Measurements from ENCODE around the gene CYBA. TPM values are rescaled to one million over a fixed set of nuclear protein-coding genes. Genes with fewer than 3 reads are reported as not detected.

The CYBA gene
- total and polyA plus RNA-seq, 2 donors: 200 to 208 TPM

DNA sequence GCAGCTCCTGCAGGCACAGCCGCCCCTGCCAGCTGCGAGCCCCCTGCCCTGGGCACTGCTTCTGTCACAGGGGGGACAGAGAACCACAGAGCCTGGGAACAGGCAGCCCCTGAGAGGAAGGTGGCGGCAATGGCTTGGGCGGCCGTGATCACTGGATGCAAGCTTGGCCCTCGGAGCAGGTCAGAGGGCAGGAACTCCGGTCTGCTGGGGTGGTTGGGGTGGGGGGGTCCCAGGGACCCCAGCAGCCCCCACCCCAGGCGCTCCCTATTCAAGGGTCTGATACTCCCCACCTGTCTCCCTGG lies 1.9 kb upstream of the CYBA start:
- 98% methylated on average over 8 of the region's 8 CpGs for WGBS
- peaks cover 13 to 23% of the 10 kb centered on the region in 2 donors for H3K4me1 ChIP-seq (ENCODE audit: control insufficient read depth in 2 of 2, insufficient read depth in 2 of 2, low read length in 2 of 2)
- H3K36me3 ChIP-seq (ENCODE audit: control insufficient read depth in 2 of 2, insufficient read depth in 2 of 2, low read length in 1 of 2): peaks cover 18 to 25% of the 10 kb centered on the region in 2 donors
- no peak overlapping the region for H3K4me3 ChIP-seq (ENCODE audit: low read length in 2 of 2)
- no peak overlapping the region for H3K27ac ChIP-seq (ENCODE audit: low read depth in 1 of 2, low read length in 1 of 2)
- no peak for DNase-seq (ENCODE audit: low read depth in 6 of 9, low spot score in 9 of 9)
- no peaks in the 10 kb centered on the region for H3K27me3 ChIP-seq (ENCODE audit: control insufficient read depth in 2 of 2, insufficient read depth in 1 of 2, low read length in 1 of 2)
- H3K9me3 ChIP-seq (ENCODE audit: control insufficient read depth in 2 of 2, insufficient read depth in 1 of 2, low read length in 1 of 2): peaks cover 0 to 6% of the 10 kb centered on the region in 2 donors

DNA sequence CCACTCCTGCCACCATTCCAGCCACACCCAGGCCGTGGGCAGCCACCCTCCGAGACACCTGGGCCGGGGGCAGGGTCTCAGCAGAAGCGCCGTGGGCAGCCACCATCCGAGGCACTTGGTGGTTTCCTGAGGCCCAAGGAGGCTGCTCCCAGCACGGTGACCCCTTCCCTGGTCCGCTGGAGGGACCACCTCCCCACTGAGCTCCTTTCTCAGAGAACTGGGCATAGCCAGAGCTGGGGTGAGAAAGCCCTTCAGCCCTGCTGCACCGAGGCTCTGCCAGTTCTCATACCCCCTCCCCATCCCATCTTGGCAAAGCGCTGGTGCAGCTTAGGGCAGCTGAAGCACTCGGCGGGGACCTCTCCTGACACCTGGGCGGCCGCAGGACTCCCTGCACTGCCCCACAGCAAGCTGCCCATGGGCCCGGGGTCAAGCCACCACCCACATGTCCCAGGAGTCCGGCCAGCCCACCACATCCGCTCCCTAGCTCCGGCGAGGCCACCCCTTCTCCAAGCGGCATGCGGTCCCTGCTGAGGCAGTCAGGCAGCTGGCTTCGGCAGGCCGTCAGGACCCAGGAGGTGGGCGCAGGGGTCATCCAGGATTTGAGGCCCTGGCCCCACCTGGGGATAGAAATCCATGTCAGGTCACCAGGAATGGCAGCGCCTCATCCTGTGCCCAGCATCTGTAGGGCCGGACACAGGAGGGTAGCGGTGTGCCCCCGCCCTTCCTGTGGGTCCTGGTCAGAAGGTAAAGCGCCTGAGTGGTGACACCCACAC lies 1.3 kb upstream of the CYBA start:
- H3K36me3 ChIP-seq (ENCODE audit: control insufficient read depth in 2 of 2, insufficient read depth in 2 of 2, low read length in 1 of 2): peaks cover 16 to 29% of the 10 kb centered on the region in 2 donors
- no peak for DNase-seq (ENCODE audit: low read depth in 6 of 9, low spot score in 9 of 9)
- H3K27ac ChIP-seq (ENCODE audit: low read depth in 1 of 2, low read length in 1 of 2): peak overlapping the region in 1 of 2 donors; percentile 22
- peaks cover 13 to 23% of the 10 kb centered on the region in 2 donors for H3K4me1 ChIP-seq (ENCODE audit: control insufficient read depth in 2 of 2, insufficient read depth in 2 of 2, low read length in 2 of 2)
- peaks cover 0 to 6% of the 10 kb centered on the region in 2 donors for H3K9me3 ChIP-seq (ENCODE audit: control insufficient read depth in 2 of 2, insufficient read depth in 1 of 2, low read length in 1 of 2)
- WGBS: 89% methylated on average over 29 of the region's 29 CpGs
- H3K4me3 ChIP-seq (ENCODE audit: low read length in 2 of 2): no peak overlapping the region
- H3K27me3 ChIP-seq (ENCODE audit: control insufficient read depth in 2 of 2, insufficient read depth in 1 of 2, low read length in 1 of 2): no peaks in the 10 kb centered on the region

DNA sequence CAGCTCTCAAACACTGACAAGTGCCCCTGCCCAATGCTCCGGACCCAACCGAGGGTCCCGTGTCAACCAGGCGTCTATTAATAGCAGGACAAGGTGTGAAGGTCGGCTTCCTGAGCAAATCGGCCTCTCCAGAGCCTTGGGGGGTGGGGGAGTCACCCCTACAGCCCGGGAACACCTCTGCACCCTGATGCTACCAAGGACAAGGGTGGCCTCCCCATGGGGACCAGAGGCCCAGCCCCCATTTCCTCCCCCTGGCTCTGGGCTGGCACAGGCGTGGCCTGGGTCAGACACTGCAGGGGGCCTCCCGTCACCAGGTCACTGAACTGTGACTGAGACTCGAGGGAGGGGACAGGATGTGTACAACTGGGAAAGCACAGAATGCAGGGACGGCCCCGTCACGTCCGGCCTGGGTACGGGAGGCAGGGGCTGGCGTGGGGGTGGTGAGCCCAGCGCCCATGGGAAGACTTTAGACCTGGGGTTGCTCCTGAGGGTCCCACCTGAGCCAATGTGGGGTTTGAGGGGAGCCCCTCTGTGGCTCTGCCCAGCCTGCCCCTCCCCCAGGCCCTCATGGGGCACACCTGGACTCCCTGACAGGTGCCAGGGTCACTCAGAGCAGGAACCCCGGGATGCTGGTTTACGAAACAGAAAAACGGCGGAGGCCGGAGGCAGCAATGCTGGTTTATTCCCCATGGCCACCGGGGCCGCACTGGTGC lies 579 bp upstream of the CYBA start:
- DNase-seq (ENCODE audit: low read depth in 6 of 9, low spot score in 9 of 9): peak in 3 of 9 donors; percentile 28 to 60 (median 30)
- 50% methylated on average over 24 of the region's 24 CpGs for WGBS

DNA sequence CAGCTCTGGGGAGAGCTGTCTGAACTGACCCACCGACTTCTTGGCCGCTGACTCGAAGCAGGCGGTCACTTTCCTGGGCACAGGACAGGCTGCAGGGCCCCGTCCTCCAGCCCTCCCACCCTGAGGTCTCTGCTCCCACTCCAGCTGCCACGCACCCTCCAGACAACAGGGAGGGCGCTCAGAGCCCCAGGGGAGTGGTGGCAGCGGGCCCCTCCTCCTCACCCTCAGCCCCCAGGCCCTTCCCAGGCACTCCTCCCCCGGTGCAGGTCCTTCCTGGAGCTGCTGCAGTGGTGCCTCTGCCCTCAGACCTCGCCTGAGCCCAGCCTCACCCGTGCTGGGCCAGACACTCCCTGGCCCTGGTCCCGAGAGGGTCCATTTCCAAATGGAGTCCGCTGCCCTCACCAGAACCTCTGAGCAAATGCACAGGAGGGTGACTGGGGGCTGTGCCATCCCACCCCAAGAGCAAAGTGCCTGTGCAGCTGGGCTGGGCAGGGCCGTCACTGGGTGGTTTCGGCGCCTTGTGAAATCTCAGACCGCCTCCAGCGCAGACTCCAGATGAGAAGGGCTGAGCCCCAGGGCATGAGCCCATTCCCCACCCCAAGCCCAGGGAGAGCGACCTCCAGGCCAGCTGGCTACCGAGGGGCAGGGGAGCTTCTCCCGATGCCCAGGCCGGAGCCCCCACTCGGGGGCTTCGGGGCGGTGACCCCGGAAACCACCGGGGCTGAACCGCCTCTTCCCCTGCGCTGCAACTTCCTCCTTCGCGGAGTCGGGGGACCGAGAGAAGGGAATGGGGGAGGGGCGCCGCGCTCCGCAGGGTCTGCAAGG lies 717 bp downstream of the CYBA start:
- Histone ChIP-seq H3K27me3 (ENCODE audit: control insufficient read depth in 2 of 2, insufficient read depth in 1 of 2, low read length in 1 of 2) (no peaks in the 10 kb centered on the region), H3K36me3 (ENCODE audit: control insufficient read depth in 2 of 2, insufficient read depth in 2 of 2, low read length in 1 of 2) (peaks cover 17 to 36% of the 10 kb centered on the region in 2 donors), H3K4me1 (ENCODE audit: control insufficient read depth in 2 of 2, insufficient read depth in 2 of 2, low read length in 2 of 2) (peaks cover 13 to 23% of the 10 kb centered on the region in 2 donors), H3K27ac (ENCODE audit: low read depth in 1 of 2, low read length in 1 of 2) (peak overlapping the region; percentile 34 to 80), H3K9me3 (ENCODE audit: control insufficient read depth in 2 of 2, insufficient read depth in 1 of 2, low read length in 1 of 2) (peaks cover 0 to 6% of the 10 kb centered on the region in 2 donors), H3K4me3 (ENCODE audit: low read length in 2 of 2) (peak overlapping the region; percentile 63 to 85)
- WGBS: 10% methylated on average over 37 of the region's 37 CpGs
- peak in 5 of 9 donors; percentile 33 to 74 (median 38) for DNase-seq (ENCODE audit: low read depth in 6 of 9, low spot score in 9 of 9)

More for the DNA sequence above, 579 bp upstream of the CYBA start:
- Histone ChIP-seq H3K27me3 (ENCODE audit: control insufficient read depth in 2 of 2, insufficient read depth in 1 of 2, low read length in 1 of 2) (no peaks in the 10 kb centered on the region), H3K27ac (ENCODE audit: low read depth in 1 of 2, low read length in 1 of 2) (peak overlapping the region; percentile 65 to 67), H3K4me3 (ENCODE audit: low read length in 2 of 2) (peak overlapping the region; percentile 63 to 85), H3K4me1 (ENCODE audit: control insufficient read depth in 2 of 2, insufficient read depth in 2 of 2, low read length in 2 of 2) (peaks cover 13 to 23% of the 10 kb centered on the region in 2 donors), H3K36me3 (ENCODE audit: control insufficient read depth in 2 of 2, insufficient read depth in 2 of 2, low read length in 1 of 2) (peaks cover 16 to 30% of the 10 kb centered on the region in 2 donors), H3K9me3 (ENCODE audit: control insufficient read depth in 2 of 2, insufficient read depth in 1 of 2, low read length in 1 of 2) (peaks cover 0 to 6% of the 10 kb centered on the region in 2 donors)

DNA sequence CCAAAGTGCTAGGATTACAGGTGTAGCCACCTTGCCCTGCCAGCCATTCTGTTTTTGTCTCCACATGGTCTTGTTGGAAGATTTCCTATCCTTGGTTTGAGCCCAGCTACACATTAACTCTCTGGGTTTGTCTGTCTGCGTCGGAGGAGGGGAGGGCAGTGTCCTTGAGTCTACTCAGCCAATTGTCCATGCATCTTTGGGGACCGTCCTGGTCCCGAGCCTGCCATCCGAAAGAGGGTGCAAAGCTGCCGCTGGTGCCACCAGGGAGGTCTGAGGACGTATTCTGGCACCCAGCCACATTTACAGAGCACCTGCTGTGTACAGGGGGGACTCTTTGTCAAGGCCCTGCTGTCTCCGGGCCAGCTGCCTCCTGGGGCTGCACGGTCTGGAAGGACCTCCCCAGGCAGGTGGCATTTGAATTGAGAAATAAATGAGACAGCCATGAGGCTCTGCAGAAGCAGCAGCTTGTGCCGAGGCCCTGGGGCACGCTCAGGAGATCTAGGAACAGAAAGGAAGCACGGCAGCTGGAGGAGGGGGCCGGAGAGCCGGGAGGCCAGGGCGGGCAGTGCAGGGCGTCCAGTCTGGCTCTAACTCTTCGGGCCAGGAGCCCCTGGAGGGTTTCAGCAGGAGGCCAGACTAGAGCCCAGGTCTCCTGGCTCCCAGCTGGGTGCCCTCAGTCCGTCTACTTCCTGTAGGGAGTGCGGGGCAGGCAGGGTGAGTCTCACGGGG lies 1.5 kb downstream of the CYBA start:
- no peak for DNase-seq (ENCODE audit: low read depth in 6 of 9, low spot score in 9 of 9)
- WGBS: 91% methylated on average over 20 of the region's 20 CpGs

DNA sequence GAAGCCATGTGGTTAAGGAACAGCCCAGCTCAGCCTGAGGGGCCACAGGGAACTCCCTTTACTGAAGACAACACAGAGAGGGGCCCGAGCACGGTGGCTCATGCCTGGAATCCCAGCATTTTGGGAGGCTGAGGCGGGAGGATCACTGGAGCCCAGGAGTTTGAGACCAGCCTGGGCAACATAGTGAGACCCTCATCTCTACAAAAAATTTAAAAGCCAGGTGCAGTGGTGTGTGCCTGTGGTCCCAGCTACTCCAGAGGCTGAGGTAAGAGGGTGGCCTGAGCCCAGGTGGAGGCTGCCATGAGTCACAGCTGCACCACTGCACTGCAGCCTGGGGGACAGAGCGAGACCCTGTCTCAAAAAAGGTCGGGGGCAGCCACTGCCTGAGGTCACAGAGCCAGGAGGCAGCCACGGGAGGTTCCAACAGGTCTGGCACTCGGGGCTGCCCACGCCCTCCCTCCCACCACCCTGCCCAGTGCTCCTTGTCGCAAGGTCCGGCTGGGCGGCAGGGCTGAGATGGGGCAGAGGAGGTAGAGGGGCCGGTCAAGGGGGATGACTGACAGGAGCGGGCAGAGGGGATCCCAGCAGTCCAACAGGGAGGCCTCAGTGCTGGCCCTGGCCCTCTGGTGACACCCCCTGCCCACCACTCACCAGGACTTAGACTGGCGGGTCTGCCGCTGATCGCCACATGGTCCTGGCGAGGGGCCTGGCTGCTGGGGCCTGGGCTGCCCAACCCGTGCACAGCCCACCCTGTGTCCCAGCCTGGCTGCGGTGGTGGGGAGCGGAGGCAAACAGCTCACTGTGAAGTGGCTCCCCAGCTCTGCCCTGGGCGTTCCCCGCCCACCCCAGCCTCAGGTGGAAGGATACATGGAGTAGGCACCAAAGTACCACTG lies 3.4 kb downstream of the CYBA start:
- H3K27me3 ChIP-seq (ENCODE audit: control insufficient read depth in 2 of 2, insufficient read depth in 1 of 2, low read length in 1 of 2): no peaks in the 10 kb centered on the region
- H3K27ac ChIP-seq (ENCODE audit: low read depth in 1 of 2, low read length in 1 of 2): no peak overlapping the region
- peaks cover 13 to 23% of the 10 kb centered on the region in 2 donors for H3K4me1 ChIP-seq (ENCODE audit: control insufficient read depth in 2 of 2, insufficient read depth in 2 of 2, low read length in 2 of 2)
- no peak for DNase-seq (ENCODE audit: low read depth in 6 of 9, low spot score in 9 of 9)
- H3K36me3 ChIP-seq (ENCODE audit: control insufficient read depth in 2 of 2, insufficient read depth in 2 of 2, low read length in 1 of 2): peaks cover 18 to 36% of the 10 kb centered on the region in 2 donors
- H3K4me3 ChIP-seq (ENCODE audit: low read length in 2 of 2): no peak overlapping the region
- H3K9me3 ChIP-seq (ENCODE audit: control insufficient read depth in 2 of 2, insufficient read depth in 1 of 2, low read length in 1 of 2): peaks cover 0 to 1% of the 10 kb centered on the region in 2 donors
- 97% methylated on average over 22 of the region's 22 CpGs for WGBS

More for the DNA sequence above, 1.5 kb downstream of the CYBA start:
- Histone ChIP-seq H3K36me3 (ENCODE audit: control insufficient read depth in 2 of 2, insufficient read depth in 2 of 2, low read length in 1 of 2) (peaks cover 12 to 30% of the 10 kb centered on the region in 2 donors), H3K27ac (ENCODE audit: low read depth in 1 of 2, low read length in 1 of 2) (no peak overlapping the region), H3K27me3 (ENCODE audit: control insufficient read depth in 2 of 2, insufficient read depth in 1 of 2, low read length in 1 of 2) (no peaks in the 10 kb centered on the region), H3K9me3 (ENCODE audit: control insufficient read depth in 2 of 2, insufficient read depth in 1 of 2, low read length in 1 of 2) (peaks cover 0 to under 1% of the 10 kb centered on the region in 2 donors), H3K4me3 (ENCODE audit: low read length in 2 of 2) (peak overlapping the region; percentile 63 to 85), H3K4me1 (ENCODE audit: control insufficient read depth in 2 of 2, insufficient read depth in 2 of 2, low read length in 2 of 2) (peaks cover 13 to 23% of the 10 kb centered on the region in 2 donors)

DNA sequence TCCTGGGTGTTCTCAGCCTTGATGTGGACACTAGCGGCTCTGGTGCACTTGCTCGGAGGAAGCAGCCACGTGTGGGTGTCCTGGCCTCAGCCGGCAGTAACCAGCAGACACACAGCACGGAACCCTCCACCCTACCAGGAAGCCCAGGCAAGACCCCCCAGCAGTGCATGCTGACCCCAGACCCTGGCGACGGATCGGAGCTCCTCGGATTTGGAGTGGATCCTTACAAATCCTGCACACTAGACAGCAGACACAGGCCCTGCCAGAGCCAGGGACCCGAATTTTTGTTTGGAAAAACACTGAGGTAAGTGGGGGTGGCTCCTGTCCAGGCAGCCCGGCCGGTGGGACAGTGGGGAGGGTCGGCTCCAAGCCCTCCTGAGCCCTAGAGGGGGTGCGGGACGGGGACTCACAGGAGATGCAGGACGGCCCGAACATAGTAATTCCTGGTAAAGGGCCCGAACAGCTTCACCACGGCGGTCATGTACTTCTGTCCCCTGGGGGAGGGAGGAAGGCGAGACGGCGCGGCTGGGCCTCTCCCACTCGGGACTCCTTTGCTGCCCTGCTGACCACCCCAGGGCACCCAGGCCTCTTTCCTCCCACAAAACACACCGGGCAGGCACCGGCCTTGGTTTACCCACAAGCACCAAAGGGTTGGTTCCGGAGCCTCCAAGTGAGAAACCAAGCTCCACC lies 4.4 kb downstream of the CYBA start:
- no peak for DNase-seq (ENCODE audit: low read depth in 6 of 9, low spot score in 9 of 9)
- no peaks in the 10 kb centered on the region for H3K27me3 ChIP-seq (ENCODE audit: control insufficient read depth in 2 of 2, insufficient read depth in 1 of 2, low read length in 1 of 2)
- H3K9me3 ChIP-seq (ENCODE audit: control insufficient read depth in 2 of 2, insufficient read depth in 1 of 2, low read length in 1 of 2): peaks cover 1 to 3% of the 10 kb centered on the region in 2 donors
- no peak overlapping the region for H3K27ac ChIP-seq (ENCODE audit: low read depth in 1 of 2, low read length in 1 of 2)
- WGBS: 97% methylated on average over 28 of the region's 28 CpGs
- H3K4me3 ChIP-seq (ENCODE audit: low read length in 2 of 2): no peak overlapping the region
- H3K36me3 ChIP-seq (ENCODE audit: control insufficient read depth in 2 of 2, insufficient read depth in 2 of 2, low read length in 1 of 2): peaks cover 14 to 36% of the 10 kb centered on the region in 2 donors
- H3K4me1 ChIP-seq (ENCODE audit: control insufficient read depth in 2 of 2, insufficient read depth in 2 of 2, low read length in 2 of 2): peaks cover 13 to 18% of the 10 kb centered on the region in 2 donors
